Astrocyte of the spinal cord (primary cell): ENCODE data around the gene BNIPL.

Experiments used
- DNase-seq: peaks from one replicate; pipeline ENCODE4 v3.0.0; 2011; ENCODE audit warnings: low read depth, low spot score
- H3K4me3 ChIP-seq: 2 replicates; pipeline ENCODE4 v1.5.1; 2011; ENCODE audit warnings: low read depth, mild to moderate bottlenecking, low read length, moderate library complexity
- in situ Hi-C: cut with HindIII; loops from 2 replicates; pipeline ENCODE4 v1.10.0; 2017; ENCODE audit warnings: low sequenced_read_pairs
- TF ChIP-seq, protein P1 (sequence below): IDR thresholded peaks from 2 replicates; pipeline ENCODE4 v1.5.1; 2012; ENCODE audit warnings: low read depth, mild to moderate bottlenecking, low read length, inconsistent platforms

The BNIPL gene

DNA sequence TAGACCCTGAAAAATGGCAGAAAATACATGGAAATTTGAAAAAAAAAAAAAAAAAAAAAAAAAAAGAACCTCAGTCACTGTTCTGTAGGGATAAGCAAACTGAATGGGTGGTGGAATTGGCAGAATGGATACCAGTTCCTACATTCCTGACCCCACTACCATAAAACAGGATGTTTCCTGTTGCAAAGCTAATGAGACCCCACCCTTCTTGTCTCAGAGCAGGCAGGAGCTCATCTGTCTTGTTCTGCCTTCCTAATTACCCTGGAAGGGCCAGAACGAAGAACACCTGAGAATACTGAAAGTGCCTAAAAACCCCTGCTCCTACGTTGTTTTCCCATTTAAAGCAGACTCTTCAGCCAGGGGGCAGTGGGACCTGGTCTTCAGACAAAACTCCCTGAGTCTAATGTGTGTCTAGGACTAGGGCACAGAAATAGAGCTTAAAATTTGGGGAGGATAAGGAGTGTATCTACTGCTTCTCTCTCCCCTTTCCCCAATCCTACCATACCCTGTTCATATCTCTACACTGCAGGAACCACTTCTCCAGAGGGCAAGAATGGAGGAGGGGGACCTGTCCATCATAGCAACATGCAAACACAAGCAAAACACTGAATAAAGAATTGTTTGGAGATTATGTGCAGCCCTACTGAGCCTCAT lies 15.1 kb downstream of the BNIPL start:
- in situ Hi-C loops, result no loop called here
- TF ChIP-seq, protein P1, sequence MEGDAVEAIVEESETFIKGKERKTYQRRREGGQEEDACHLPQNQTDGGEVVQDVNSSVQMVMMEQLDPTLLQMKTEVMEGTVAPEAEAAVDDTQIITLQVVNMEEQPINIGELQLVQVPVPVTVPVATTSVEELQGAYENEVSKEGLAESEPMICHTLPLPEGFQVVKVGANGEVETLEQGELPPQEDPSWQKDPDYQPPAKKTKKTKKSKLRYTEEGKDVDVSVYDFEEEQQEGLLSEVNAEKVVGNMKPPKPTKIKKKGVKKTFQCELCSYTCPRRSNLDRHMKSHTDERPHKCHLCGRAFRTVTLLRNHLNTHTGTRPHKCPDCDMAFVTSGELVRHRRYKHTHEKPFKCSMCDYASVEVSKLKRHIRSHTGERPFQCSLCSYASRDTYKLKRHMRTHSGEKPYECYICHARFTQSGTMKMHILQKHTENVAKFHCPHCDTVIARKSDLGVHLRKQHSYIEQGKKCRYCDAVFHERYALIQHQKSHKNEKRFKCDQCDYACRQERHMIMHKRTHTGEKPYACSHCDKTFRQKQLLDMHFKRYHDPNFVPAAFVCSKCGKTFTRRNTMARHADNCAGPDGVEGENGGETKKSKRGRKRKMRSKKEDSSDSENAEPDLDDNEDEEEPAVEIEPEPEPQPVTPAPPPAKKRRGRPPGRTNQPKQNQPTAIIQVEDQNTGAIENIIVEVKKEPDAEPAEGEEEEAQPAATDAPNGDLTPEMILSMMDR, result no peak
- DNase-seq, result no peak
- no peak overlapping the region for H3K4me3 ChIP-seq

DNA sequence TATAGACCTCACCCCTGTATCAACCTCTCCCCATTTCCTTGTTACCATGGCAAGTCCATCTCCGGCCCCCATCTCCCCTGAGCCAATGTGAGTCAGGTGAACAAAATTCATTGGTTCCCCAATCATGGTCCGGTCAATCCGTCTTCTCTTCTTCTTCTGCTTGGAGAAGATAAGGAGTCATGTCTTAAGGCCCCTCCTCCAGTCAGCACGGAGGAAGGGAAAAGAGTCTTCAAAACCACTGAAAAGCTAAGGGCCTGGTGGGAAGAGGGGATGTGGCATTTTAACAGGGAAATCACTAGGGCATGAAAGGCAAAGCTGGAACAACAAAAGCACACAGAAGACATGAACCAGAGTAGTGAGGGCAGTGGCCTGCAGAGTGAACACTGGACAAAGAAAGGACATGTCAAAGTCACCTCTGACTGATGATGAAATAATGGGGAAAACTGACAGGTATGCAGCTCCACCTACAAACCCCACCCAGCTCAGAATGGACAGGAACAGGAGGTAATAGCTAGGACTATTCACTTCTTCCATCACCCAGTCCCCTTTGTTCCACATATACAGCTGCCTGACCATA lies 18.7 kb downstream of the BNIPL start:
- TF ChIP-seq, protein P1, result no peak
- no peak for DNase-seq
- in situ Hi-C loops, result no loop called here
- H3K4me3 ChIP-seq, result no peak overlapping the region

GRCh38 chr1:151055581-151055980 lies 19.2 kb downstream of the BNIPL start:
- TF ChIP-seq, protein P1, result no peak
- H3K4me3 ChIP-seq, result no peak overlapping the region
- in situ Hi-C loops, result no loop called here

DNA sequence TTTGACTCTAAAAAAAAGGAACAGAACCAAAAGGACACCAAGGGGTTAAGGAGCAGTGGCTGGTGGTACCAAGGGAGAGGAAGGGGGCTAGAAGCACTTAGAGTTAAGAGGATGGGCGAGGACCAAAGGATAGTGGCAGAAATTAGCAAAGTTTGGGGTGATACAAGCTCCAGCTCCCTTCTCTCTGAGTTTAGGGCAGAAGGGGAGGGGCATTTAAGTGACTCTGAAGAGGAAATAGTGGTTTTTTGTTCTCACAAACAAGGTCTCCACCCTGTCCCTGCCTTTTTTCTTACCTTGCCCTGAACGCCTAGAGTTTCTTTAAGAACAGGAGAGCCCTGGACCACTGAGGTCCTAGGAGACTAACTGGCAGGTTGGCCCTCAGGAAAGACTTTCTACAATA lies 19.8 kb downstream of the BNIPL start:
- in situ Hi-C loops, result no loop called here
- TF ChIP-seq, protein P1, result no peak
- DNase-seq, result no peak
- no peak overlapping the region for H3K4me3 ChIP-seq

More at GRCh38 chr1:151055581-151055980, 19.2 kb downstream of the BNIPL start:
- no peak for DNase-seq

DNA sequence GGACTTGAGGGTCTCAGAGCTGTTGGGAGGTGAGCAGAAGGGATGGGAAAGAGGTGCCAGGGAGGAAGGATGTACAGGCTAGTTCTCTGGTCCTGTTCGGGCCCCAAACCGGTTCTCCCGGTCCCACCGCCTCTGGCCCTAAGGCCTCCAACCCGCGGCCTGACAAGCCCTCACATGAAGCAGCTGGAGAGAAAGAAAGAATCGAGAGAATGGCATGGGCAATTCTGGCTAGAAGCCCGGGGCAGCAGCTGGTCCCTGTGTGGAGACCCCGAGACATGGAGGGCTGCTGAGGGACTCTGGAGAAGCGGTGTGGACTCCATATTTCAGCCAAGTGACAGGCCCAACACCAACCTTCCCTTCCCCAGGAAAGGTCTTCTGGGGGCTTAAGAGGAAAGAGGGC lies 22.3 kb downstream of the BNIPL start:
- H3K4me3 ChIP-seq, result peak overlapping the region; percentile 86
- TF ChIP-seq, protein P1, result no peak
- no peak for DNase-seq
- in situ Hi-C loops, result no loop called here

DNA sequence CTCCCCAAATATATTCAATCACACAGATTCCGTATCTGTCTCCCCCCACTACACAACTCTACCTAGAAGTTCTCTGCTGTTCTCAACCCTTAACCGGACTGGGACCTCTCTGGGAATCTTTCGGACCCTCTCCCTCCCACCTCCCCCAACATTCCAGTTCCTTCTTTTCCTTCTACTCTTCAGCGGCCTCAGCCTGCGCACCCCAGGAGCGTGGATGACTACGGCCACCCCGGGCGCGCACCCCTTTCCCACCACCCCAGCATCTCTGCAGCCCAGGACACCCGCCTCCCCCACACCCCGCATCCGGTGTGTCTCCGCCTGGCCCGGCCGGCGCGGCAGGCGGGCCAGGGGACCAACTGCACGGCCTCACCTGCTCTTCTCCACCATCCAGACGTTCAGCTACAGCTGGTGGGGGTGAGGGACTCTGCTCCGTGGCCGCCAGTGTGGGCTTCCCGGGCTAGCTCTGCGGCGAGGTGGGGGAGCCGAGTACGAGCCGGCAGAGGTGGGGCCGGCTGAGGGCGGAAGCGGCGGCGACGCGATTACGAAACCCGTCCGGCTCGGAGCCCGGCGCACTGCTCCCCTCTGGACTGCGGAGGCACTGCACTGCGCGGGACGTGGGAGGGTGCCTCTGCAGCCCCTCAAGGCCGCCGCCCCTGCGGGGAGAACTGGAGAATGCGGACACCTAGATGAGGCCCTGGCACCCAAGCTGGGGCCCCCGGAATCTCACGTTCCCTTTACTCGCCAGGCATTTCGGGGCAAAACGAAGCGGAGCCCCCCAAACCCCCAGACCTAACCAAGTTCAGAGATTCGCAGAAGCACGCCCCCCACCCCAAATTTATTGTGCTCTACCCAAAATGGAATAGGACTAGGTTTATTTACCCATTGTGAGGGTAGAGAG lies 23.0 kb downstream of the BNIPL start, which contains the start of gene CDC42SE1:
Gene CDC42SE1, minus strand, starts transcription at position 514 of the 898 bp plus-strand sequence. CDS start 3,892 bp downstream, outside the sequence.
- peak; percentile 83 for DNase-seq
- in situ Hi-C loops, result no loop called here
- H3K4me3 ChIP-seq, result peak within 1 kb of the TSS; percentile 86
- TF ChIP-seq, protein P1, result peak; percentile 82
